HEK293 (cell line): Measurements from ENCODE around the gene ZBTB39.
"Not testable (repeated sequence)": the region's sequence is repeated elsewhere in the genome, so short reads cannot be mapped to it uniquely, and the experiment has no call there.

Experiments
- CTCF ChIA-PET: fragments of 350-600 bp; formaldehyde crosslinking; extraction: SDS; loops from one replicate; lab custom pipeline; 2021; ENCODE audit warnings: antibody characterized with exemption; lab: Yijun Ruan, JAX
- POLR2A ChIA-PET: fragments of 300-600 bp; formaldehyde crosslinking; extraction: SDS; loops from one replicate; lab custom pipeline; 2020; ENCODE audit warnings: antibody characterized with exemption, inconsistent platforms; lab: Yijun Ruan, JAX
- H3K27ac ChIP-seq: fragments of 200-500 bp; sonication (Bioruptor generic); 2 replicates; pipeline ENCODE4 v1.5.1; 2014; ENCODE audit warnings: low read depth, low read length, control low read depth, inconsistent platforms; ENCODE audit errors: extremely low read depth
- H3K36me3 ChIP-seq, 2 experiments: fragments of 200-500 bp in 1 of 2; sonication (Bioruptor generic) in 1 of 2; 1 replicate in 1 of 2; 2 replicates in 1 of 2; pipeline ENCODE4 v1.5.1; 2014 to 2017; ENCODE audit warnings: inconsistent platforms in 2 of 2, low read length in 2 of 2; ENCODE audit not compliant: control insufficient read depth in 2 of 2, insufficient read depth in 1 of 2
- H3K4me1 ChIP-seq: fragments of 200-500 bp; sonication (Bioruptor generic); 2 replicates; pipeline ENCODE4 v1.5.1; 2014; ENCODE audit warnings: mild to moderate bottlenecking, low read length, inconsistent platforms; ENCODE audit not compliant: control insufficient read depth, insufficient read depth
- H3K4me3 ChIP-seq: 2 replicates; pipeline ENCODE4 v1.5.1; 2011; ENCODE audit warnings: low read depth, mild to moderate bottlenecking, control low read depth, low read length, moderate library complexity
- H3K9me3 ChIP-seq: fragments of 200-500 bp; sonication (Bioruptor generic); 2 replicates; pipeline ENCODE4 v1.5.1; 2014; ENCODE audit warnings: low read depth, low read length, inconsistent platforms; ENCODE audit not compliant: control insufficient read depth, insufficient read depth
- ZNF132 ChIP-seq: fragments of 450-650 bp; formaldehyde crosslinking; IDR thresholded peaks from 2 replicates; pipeline ENCODE4 v1.5.1; 2017; ENCODE audit warnings: missing biosample characterization, missing genetic modification characterization, borderline replicate concordance
- ZNF146 ChIP-seq: fragments of 450-650 bp; formaldehyde crosslinking; IDR thresholded peaks from 2 replicates; pipeline ENCODE4 v1.5.1; 2016; ENCODE audit warnings: missing biosample characterization, missing genetic modification characterization
- ZNF155 ChIP-seq: fragments of 450-650 bp; formaldehyde crosslinking; IDR thresholded peaks from 2 replicates; pipeline ENCODE4 v1.5.1; 2016; ENCODE audit warnings: missing biosample characterization, missing genetic modification characterization
- ZNF585B ChIP-seq: fragments of 450-650 bp; formaldehyde crosslinking; IDR thresholded peaks from 2 replicates; pipeline ENCODE4 v1.5.1; 2016; ENCODE audit warnings: missing biosample characterization, missing genetic modification characterization
- ZNF792 ChIP-seq: fragments of 450-650 bp; formaldehyde crosslinking; IDR thresholded peaks from 2 replicates; pipeline ENCODE4 v1.5.1; 2016; ENCODE audit warnings: missing biosample characterization, missing genetic modification characterization
- TF ChIP-seq, protein P1 (sequence below): fragments of 450-650 bp; formaldehyde crosslinking; IDR thresholded peaks from 2 replicates; pipeline ENCODE4 v1.5.1; 2016; ENCODE audit warnings: missing biosample characterization, missing genetic modification characterization
- TF ChIP-seq, protein P2 (sequence below): fragments of 450-650 bp; formaldehyde crosslinking; IDR thresholded peaks from 2 replicates; pipeline ENCODE4 v1.5.1; 2016; ENCODE audit warnings: missing biosample characterization, missing genetic modification characterization
- TF ChIP-seq, protein P3 (sequence below): fragments of 450-650 bp; formaldehyde crosslinking; IDR thresholded peaks from 2 replicates; pipeline ENCODE4 v1.5.1; 2017; ENCODE audit warnings: missing biosample characterization, missing genetic modification characterization

Gene ZBTB39

DNA sequence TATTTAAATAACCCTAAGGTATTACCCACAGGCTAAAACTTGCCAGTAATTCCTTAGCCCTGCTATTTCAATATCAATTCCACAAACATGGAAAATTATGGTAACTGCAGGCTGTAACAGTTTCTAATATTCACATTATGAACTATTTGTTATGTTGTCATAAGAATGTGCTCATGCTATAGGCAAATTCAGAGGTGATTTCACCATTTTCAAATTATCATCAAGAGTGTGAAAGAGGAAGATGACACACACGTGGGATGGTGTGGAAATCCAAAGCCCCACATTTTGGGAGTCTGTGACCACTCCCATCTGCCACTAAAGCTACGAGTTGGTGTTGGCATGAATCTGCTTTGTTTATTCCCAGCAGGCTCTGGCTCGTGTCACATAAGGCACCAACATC is 49.5 kb upstream of the ZBTB39 start:
- H3K4me1 ChIP-seq = no peaks in the 10 kb centered on the region
- POLR2A ChIA-PET = no interaction called here
- H3K4me3 ChIP-seq = no peak overlapping the region
- peaks cover 30 to 52% of the 10 kb centered on the region in 2 experiments for H3K36me3 ChIP-seq
- TF ChIP-seq, protein P1, sequence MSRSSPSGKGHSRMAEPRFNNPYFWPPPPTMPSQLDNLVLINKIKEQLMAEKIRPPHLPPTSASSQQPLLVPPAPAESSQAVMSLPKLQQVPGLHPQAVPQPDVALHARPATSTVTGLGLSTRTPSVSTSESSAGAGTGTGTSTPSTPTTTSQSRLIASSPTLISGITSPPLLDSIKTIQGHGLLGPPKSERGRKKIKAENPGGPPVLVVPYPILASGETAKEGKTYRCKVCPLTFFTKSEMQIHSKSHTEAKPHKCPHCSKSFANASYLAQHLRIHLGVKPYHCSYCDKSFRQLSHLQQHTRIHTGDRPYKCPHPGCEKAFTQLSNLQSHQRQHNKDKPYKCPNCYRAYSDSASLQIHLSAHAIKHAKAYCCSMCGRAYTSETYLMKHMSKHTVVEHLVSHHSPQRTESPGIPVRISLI (tag by site-specific recombination) = no peak
- H3K9me3 ChIP-seq = no peaks in the 10 kb centered on the region
- CTCF ChIA-PET = interaction anchor here (1.5 to 7.9 kb wide), 2 partner anchors 10 to 49 kb away, joined by 3 to 74 read pairs; partner anchors contain the start of gene ZBTB39
- H3K27ac ChIP-seq = no peak overlapping the region

DNA sequence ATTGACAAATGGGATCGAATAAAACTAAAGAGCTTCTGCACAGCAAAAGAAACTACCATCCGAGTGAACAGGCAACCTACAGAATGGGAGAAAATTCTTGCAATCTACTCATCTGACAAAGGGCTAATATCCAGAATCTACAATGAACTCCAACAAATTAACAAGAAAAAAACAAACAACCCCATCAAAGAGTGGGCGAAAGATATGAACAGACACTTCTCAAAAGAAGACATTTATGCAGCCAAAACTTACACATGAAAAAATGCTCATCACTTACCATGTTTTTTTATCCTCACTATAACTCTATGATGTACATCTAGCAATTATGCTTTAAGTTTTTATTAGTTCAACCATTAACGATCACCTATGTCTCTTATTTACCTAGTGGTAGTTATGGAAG is 47.6 kb upstream of the ZBTB39 start:
- peaks cover 16 to 33% of the 10 kb centered on the region in 2 experiments for H3K36me3 ChIP-seq
- H3K9me3 ChIP-seq, H3K4me1 ChIP-seq, H3K27ac ChIP-seq, CTCF ChIA-PET, POLR2A ChIA-PET, H3K4me3 ChIP-seq: not testable (repeated sequence)

DNA sequence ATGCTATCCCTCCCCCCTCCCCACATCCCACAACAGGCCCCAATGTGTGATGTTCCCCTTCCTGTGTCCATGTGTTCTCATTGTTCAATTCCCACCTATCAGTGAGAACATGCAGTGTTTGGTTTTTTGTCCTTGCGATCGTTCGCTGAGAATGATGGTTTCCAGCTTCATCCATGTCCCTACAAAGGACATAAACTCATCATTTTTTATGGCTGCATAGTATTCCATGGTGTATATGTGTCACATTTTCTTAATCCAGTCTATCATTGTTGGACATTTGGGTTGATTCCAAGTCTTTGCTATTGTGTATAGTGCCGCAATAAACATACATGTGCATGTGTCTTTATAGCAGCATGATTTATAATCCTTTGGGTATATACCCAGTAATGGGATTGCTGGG is 46.8 kb upstream of the ZBTB39 start:
- CTCF ChIA-PET = interaction anchor here (0.9 to 1.2 kb wide), 2 partner anchors 10 to 133 kb away, joined by 3 to 7 read pairs; no protein-coding TSS in a partner anchor
- peaks cover 11 to 25% of the 10 kb centered on the region in 2 experiments for H3K36me3 ChIP-seq
- not testable (repeated sequence) for H3K4me1 ChIP-seq, H3K4me3 ChIP-seq, H3K27ac ChIP-seq, H3K9me3 ChIP-seq
- POLR2A ChIA-PET = interaction anchor here (2.0 kb wide), 1 partner anchor 59 kb away, joined by 8 read pairs; no protein-coding TSS in a partner anchor
- peak; percentile 100 for TF ChIP-seq ZNF146 (tag by site-specific recombination)
- TF ChIP-seq, protein P2, sequence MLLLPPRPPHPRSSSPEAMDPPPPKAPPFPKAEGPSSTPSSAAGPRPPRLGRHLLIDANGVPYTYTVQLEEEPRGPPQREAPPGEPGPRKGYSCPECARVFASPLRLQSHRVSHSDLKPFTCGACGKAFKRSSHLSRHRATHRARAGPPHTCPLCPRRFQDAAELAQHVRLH = 0 out of 2 replicates have a peak, but pooled peaks have one; percentile 56

DNA sequence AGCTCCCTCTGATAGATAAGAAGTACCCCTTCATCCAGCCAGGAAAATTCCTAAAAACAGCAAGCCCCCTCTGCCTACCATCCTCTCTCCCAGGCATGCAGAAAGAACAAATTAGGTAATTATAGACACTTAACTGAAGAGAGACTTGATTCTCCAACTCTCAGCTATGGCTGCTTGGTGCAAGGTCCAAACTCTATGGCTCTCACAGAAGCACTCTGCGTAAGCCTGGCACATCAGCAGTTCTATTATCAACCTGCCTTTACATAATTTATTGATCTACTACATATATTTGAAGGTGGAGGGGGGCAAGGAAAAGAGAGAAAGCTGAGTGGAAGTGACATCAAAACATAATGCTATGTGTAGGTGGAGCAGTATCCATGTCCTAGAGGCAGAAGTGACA is 44.7 kb upstream of the ZBTB39 start:
- POLR2A ChIA-PET = interaction anchor here (1.0 to 2.0 kb wide), 2 partner anchors 37 to 61 kb away, joined by 7 to 8 read pairs; no protein-coding TSS in a partner anchor
- H3K36me3 ChIP-seq = peaks cover under 1 to 4% of the 10 kb centered on the region in 2 experiments; a peak in 2 of 3 replicates
- CTCF ChIA-PET = interaction anchor here (0.6 to 4.3 kb wide), 10 partner anchors 9 to 318 kb away, joined by 3 to 15 read pairs (median 4); partner anchors contain the start of gene STAT6

More for the DNA sequence above, 44.7 kb upstream of the ZBTB39 start:
- TF ChIP-seq, protein P3, sequence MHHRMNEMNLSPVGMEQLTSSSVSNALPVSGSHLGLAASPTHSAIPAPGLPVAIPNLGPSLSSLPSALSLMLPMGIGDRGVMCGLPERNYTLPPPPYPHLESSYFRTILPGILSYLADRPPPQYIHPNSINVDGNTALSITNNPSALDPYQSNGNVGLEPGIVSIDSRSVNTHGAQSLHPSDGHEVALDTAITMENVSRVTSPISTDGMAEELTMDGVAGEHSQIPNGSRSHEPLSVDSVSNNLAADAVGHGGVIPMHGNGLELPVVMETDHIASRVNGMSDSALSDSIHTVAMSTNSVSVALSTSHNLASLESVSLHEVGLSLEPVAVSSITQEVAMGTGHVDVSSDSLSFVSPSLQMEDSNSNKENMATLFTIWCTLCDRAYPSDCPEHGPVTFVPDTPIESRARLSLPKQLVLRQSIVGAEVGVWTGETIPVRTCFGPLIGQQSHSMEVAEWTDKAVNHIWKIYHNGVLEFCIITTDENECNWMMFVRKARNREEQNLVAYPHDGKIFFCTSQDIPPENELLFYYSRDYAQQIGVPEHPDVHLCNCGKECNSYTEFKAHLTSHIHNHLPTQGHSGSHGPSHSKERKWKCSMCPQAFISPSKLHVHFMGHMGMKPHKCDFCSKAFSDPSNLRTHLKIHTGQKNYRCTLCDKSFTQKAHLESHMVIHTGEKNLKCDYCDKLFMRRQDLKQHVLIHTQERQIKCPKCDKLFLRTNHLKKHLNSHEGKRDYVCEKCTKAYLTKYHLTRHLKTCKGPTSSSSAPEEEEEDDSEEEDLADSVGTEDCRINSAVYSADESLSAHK = no peak
- TF ChIP-seq ZNF792 (no peak), ZNF155 (tag by site-specific recombination) (no peak), ZNF585B (tag by site-specific recombination) (no peak), ZNF132 (tag by site-specific recombination) (no peak)
- TF ChIP-seq, protein P1 (tag by site-specific recombination) = no peak
- TF ChIP-seq, all 188 proteins: peak for 0
- H3K9me3 ChIP-seq = no peaks in the 10 kb centered on the region
- no peaks in the 10 kb centered on the region for H3K4me1 ChIP-seq
- H3K27ac ChIP-seq = no peak overlapping the region
- H3K4me3 ChIP-seq = no peak overlapping the region
